Transverse colon (tissue), 4 donors: Measurements from ENCODE around the gene FLNA. TPM values are rescaled to one million over a fixed set of nuclear protein-coding genes. Genes with fewer than 3 reads are reported as not detected.
A peak's percentile ranks its signal among the peaks of the same experiment; 100 is the strongest.

ENCODE experiments used
- DNase-seq: peaks from one replicate; pipeline ENCODE4 v3.0.0-alpha.2; 2019
- H3K27ac ChIP-seq, 4 donors: fragments of 200-600 bp; sonication (generic); 2 replicates each; pipeline ENCODE4 v1.5.1; 2016 to 2018; ENCODE audit warnings: inconsistent platforms in 4 of 4
- H3K27me3 ChIP-seq: fragments of 200-600 bp; sonication (generic); 2 replicates; pipeline ENCODE4 v1.5.1; 2017; ENCODE audit warnings: inconsistent platforms
- H3K36me3 ChIP-seq, 4 donors: fragments of 200-600 bp; sonication (generic); 2 replicates each; pipeline ENCODE4 v1.5.1; 2017 to 2019; ENCODE audit warnings: inconsistent platforms in 4 of 4
- H3K4me1 ChIP-seq, 4 donors: fragments of 200-600 bp; sonication (generic); 2 replicates each; pipeline ENCODE4 v1.5.1; 2017 to 2020; ENCODE audit warnings: inconsistent platforms in 4 of 4
- H3K4me3 ChIP-seq, 4 donors: fragments of 200-600 bp; sonication (generic); 1 replicate in 1 of 4; 2 replicates in 3 of 4; pipeline versions ENCODE4 v1.5.1 to v1.6.1; 2017 to 2019; ENCODE audit warnings: inconsistent platforms in 4 of 4
- H3K9me3 ChIP-seq, 2 donors: fragments of 200-600 bp; sonication (generic); 2 replicates each; pipeline ENCODE4 v1.5.1; 2017 to 2019; ENCODE audit warnings: inconsistent platforms in 2 of 2
- CTCF ChIP-seq, 5 experiments: fragments of 200-600 bp in 3 of 5; fragments of 450-650 bp in 2 of 5; sonication (generic) in 3 of 5; IDR thresholded peaks; 1 replicate in 2 of 5; 2 replicates in 3 of 5; pipeline ENCODE4 v1.5.1; 2016 to 2017; ENCODE audit warnings: antibody characterized with exemption in 5 of 5, inconsistent platforms in 3 of 5, mild to moderate bottlenecking in 2 of 5, moderate library complexity in 1 of 5
- EP300 ChIP-seq: sonication (generic); formaldehyde crosslinking; IDR thresholded peaks from one replicate; pipeline ENCODE4 v1.6.1; 2017; ENCODE audit warnings: antibody characterized with exemption, low read depth
- POLR2A ChIP-seq: fragments of 450-650 bp; IDR thresholded peaks from one replicate; pipeline ENCODE4 v1.6.1; 2016; ENCODE audit warnings: antibody characterized with exemption, mild to moderate bottlenecking, moderate library complexity
- POLR2AphosphoS5 ChIP-seq, 3 donors: sonication (generic); formaldehyde crosslinking; IDR thresholded peaks; one replicate each; pipeline ENCODE4 v1.6.1; 2016; ENCODE audit warnings: antibody characterized with exemption in 3 of 3
- WGBS, 2 donors: methylation state at CpG; one replicate each; pipeline ENCODE4 v1.1.5; 2018; ENCODE audit warnings: low coverage in 1 of 2; 5-methylcytosine and 5-hydroxymethylcytosine counted together
- in situ Hi-C, 4 donors: fragments of 200-750 bp; cut with MboI; loops; one replicate each; pipeline versions ENCODE4 v1.15.0 to v1.15.1; 2017; ENCODE audit warnings: low sequenced_read_pairs in 3 of 4, low pct_ligation_motif_present in 1 of 4, low pct_unique_long_range_greater_than_20kb in 1 of 4
- intact Hi-C: fragments of 100-400 bp; cut with DNase I; formaldehyde crosslinking; loops from one replicate; pipeline ENCODE4 v1.15.1; 2023; ENCODE audit warnings: low total_unique reads
- total RNA-seq, 4 donors: library from RNA; depleted of rRNA; stranded (reverse); fragments of >200 nt; gene quantifications; one replicate each; pipeline ENCODE4 v1.1.0, GENCODE V29; 2016

The FLNA gene
- total RNA-seq, 4 donors from 2014 or later = 632 to 3,163 (median 1,262) TPM

- 57% methylated on average over 9 of the region's 9 CpGs; no CpG with 5 or more reads in 1 of the 2 donors for WGBS, 2 donors
Observed at GRCh38 chrX:154308108-154308946, 66.1 kb downstream of the FLNA start.

GRCh38 chrX:154307202-154307601 lies 67.2 kb downstream of the FLNA start:
- H3K36me3 ChIP-seq = no peaks in the 10 kb centered on the region
- no peaks in the 10 kb centered on the region for H3K4me1 ChIP-seq
- no peak overlapping the region for H3K27ac ChIP-seq
- WGBS, 2 donors = 74 to 86% methylated on average over 5 to 6 of the region's 6 CpGs
- no peaks in the 10 kb centered on the region for H3K27me3 ChIP-seq
- no peaks in the 10 kb centered on the region for H3K9me3 ChIP-seq
- in situ Hi-C loops (no loop called here), intact Hi-C loops (no loop called here)
- DNase-seq = no peak
- H3K4me3 ChIP-seq = no peak overlapping the region
- TF ChIP-seq EP300 (no peak), POLR2A (no peak), CTCF (IDR thresholded peaks at IDR 0.05) (no peak), POLR2AphosphoS5 (IDR thresholded peaks at IDR 0.05) (no peak)

More at GRCh38 chrX:154308108-154308946, 66.1 kb downstream of the FLNA start:
- Histone ChIP-seq H3K4me1 (no peaks in the 10 kb centered on the region), H3K27me3 (no peaks in the 10 kb centered on the region), H3K9me3 (no peaks in the 10 kb centered on the region), H3K27ac (no peak overlapping the region), H3K4me3 (no peak overlapping the region), H3K36me3 (no peaks in the 10 kb centered on the region)
- peak; percentile 73 for DNase-seq
- intact Hi-C loops (no loop called here), in situ Hi-C loops (no loop called here)
- no peak for TF ChIP-seq EP300
- TF ChIP-seq POLR2A = no peak
- TF ChIP-seq POLR2AphosphoS5 (IDR thresholded peaks at IDR 0.05) = no peak
- TF ChIP-seq CTCF (IDR thresholded peaks at IDR 0.05) = peak; percentile 62 to 73 (median 63)

- Histone ChIP-seq H3K4me3 (no peak overlapping the region), H3K27ac (no peak overlapping the region), H3K36me3 (no peaks in the 10 kb centered on the region), H3K9me3 (no peaks in the 10 kb centered on the region), H3K27me3 (no peaks in the 10 kb centered on the region), H3K4me1 (no peaks in the 10 kb centered on the region)
- TF ChIP-seq POLR2AphosphoS5 (IDR thresholded peaks at IDR 0.05) = no peak
- no peak for TF ChIP-seq CTCF (IDR thresholded peaks at IDR 0.05)
- no peak for TF ChIP-seq EP300
- no peak for TF ChIP-seq POLR2A
- intact Hi-C loops = no loop called here
- in situ Hi-C loops = no loop called here
- DNase-seq = no peak
- 81% methylated on average over 11 of the region's 11 CpGs; no CpG with 5 or more reads in 1 of the 2 donors for WGBS, 2 donors
Observed at GRCh38 chrX:154305541-154306205, 68.8 kb downstream of the FLNA start.

- Histone ChIP-seq H3K4me3 (no peak overlapping the region), H3K36me3 (no peaks in the 10 kb centered on the region), H3K27me3 (no peaks in the 10 kb centered on the region), H3K27ac (no peak overlapping the region), H3K9me3 (no peaks in the 10 kb centered on the region), H3K4me1 (no peaks in the 10 kb centered on the region)
- DNase-seq = no peak
- TF ChIP-seq POLR2A (no peak), EP300 (no peak), POLR2AphosphoS5 (IDR thresholded peaks at IDR 0.05) (no peak), CTCF (IDR thresholded peaks at IDR 0.05) (no peak)
- WGBS, 2 donors = 77% methylated on average over 10 of the region's 10 CpGs; no CpG with 5 or more reads in 1 of the 2 donors
- in situ Hi-C loops (no loop called here), intact Hi-C loops (no loop called here)
Observed at GRCh38 chrX:154304846-154305245, 69.6 kb downstream of the FLNA start.
